Smooth muscle cell (in vitro differentiated cells): ENCODE results near the gene GRPR. TPM values are rescaled to one million over a fixed set of nuclear protein-coding genes. Genes with fewer than 3 reads are reported as not detected.

Experiments
- DNase-seq: peaks from one replicate; lab custom pipeline; 2025; ENCODE audit not compliant: unreplicated experiment; lab: John Stamatoyannopoulos, UW
- H2AFZ ChIP-seq: fragments of 200-600 bp; sonication (generic); 2 replicates; pipeline ENCODE4 v1.6.0; 2016; ENCODE audit warnings: antibody characterized with exemption, low read depth, mild to moderate bottlenecking
- H3F3A ChIP-seq: fragments of 200-600 bp; sonication (generic); 2 replicates; pipeline ENCODE4 v1.6.0; 2017; ENCODE audit warnings: antibody characterized with exemption, low read depth
- H3K27ac ChIP-seq: fragments of 200-600 bp; sonication (generic); 2 replicates; pipeline ENCODE4 v1.5.1; 2016; ENCODE audit warnings: low read depth, mild to moderate bottlenecking
- H3K27me3 ChIP-seq: fragments of 200-600 bp; sonication (generic); 2 replicates; pipeline ENCODE4 v1.6.1; 2016; ENCODE audit warnings: low read depth, mild to moderate bottlenecking
- H3K36me3 ChIP-seq: fragments of 200-600 bp; sonication (generic); 2 replicates; pipeline ENCODE4 v1.5.1; 2016; ENCODE audit warnings: low read depth
- H3K4me1 ChIP-seq: fragments of 200-600 bp; sonication (generic); 2 replicates; pipeline ENCODE4 v1.5.1; 2016; ENCODE audit warnings: low read depth
- H3K4me2 ChIP-seq: fragments of 200-600 bp; sonication (generic); 2 replicates; pipeline ENCODE4 v1.6.0; 2016; ENCODE audit warnings: mild to moderate bottlenecking
- H3K4me3 ChIP-seq: fragments of 200-600 bp; sonication (generic); 2 replicates; pipeline ENCODE4 v1.5.1; 2016; ENCODE audit warnings: mild to moderate bottlenecking
- H3K79me2 ChIP-seq: fragments of 200-600 bp; sonication (generic); 2 replicates; pipeline ENCODE4 v1.6.0; 2016; ENCODE audit warnings: low read depth, mild to moderate bottlenecking
- H3K9ac ChIP-seq: fragments of 200-600 bp; sonication (generic); 2 replicates; pipeline ENCODE4 v1.6.0; 2016; ENCODE audit warnings: low read depth
- H3K9me3 ChIP-seq: fragments of 200-600 bp; sonication (generic); replicated peaks from 2 replicates; pipeline ENCODE4 v1.5.1; 2016; ENCODE audit warnings: low read depth
- H4K20me1 ChIP-seq: fragments of 200-600 bp; sonication (generic); 2 replicates; pipeline ENCODE4 v1.6.0; 2016; ENCODE audit warnings: low read depth
- WGBS: methylation state at CpG from one replicate; pipeline ENCODE4 v1.1.7; 2016; ENCODE audit warnings: low lambda C conversion rate; 5-methylcytosine and 5-hydroxymethylcytosine counted together
- polyA plus RNA-seq: library from polyadenylated mRNA; unstranded; fragments of >200 nt; fragmentation: Nextera tagmentation; extraction: Ambion mirVana; gene quantifications from 2 replicates; pipeline ENCODE4 v1.2.1, GENCODE V29; 2016
- total RNA-seq: library from RNA; depleted of rRNA; stranded (reverse); fragments of >200 nt; gene quantifications from 2 replicates; pipeline ENCODE4 v1.2.3, GENCODE V29; 2014
- TF ChIP-seq, protein P1 (sequence below): fragments of 200-600 bp; sonication (generic); IDR thresholded peaks from 2 replicates; pipeline ENCODE4 v1.5.1; 2017; ENCODE audit warnings: borderline replicate concordance, mild to moderate bottlenecking, antibody characterized with exemption; ENCODE audit not compliant: insufficient read depth, poor library complexity, severe bottlenecking

The GRPR gene
- total and polyA plus RNA-seq, 2 experiments from 2014 or later, result 1.7 to 4.3 TPM

DNA sequence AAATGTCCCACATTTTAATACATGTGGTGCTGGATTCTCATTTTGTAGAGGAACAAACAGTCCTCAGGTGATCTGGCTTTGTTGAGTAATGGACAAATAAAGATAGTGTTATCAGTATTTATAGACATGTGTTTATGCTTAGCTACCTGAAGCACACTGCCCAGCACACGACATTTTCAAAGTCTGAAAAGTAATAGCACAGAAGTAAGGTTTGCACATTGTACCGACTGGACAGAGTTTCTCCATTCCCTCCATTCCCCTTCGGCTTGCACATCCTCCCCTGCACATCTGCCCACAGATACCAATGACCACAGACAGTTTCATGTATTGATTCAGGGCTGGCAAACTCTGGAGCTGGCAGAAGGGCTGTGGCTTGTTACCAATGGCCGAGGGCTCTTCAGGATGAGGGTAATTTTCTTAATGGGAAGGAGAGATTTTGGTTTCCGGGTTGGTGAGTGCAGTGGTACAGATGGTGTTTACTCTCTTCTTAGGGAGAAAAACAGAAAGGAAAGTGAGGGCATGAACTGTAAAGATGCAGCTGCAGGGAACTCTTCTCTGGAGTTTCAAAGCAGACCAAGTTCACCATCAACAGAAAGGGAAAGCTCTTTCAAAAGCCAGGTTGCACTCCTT, 2.3 kb downstream of the GRPR start:
- Histone ChIP-seq H3K9ac (no peak overlapping the region), H4K20me1 (no peaks in the 10 kb centered on the region), H3K27me3 (no peaks in the 10 kb centered on the region), H3K79me2 (peaks cover 37% of the 10 kb centered on the region), H3K4me2 (peak overlapping the region; percentile 85), H2AFZ (peak overlapping the region; percentile 86), H3K9me3 (no peaks in the 10 kb centered on the region), H3K4me1 (peaks cover 5% of the 10 kb centered on the region), H3K27ac (no peak overlapping the region), H3F3A (peaks cover 3% of the 10 kb centered on the region), H3K4me3 (peak overlapping the region; percentile 41), H3K36me3 (no peaks in the 10 kb centered on the region)
- 26% methylated on average over 5 of the region's 5 CpGs for WGBS
- TF ChIP-seq, protein P1, sequence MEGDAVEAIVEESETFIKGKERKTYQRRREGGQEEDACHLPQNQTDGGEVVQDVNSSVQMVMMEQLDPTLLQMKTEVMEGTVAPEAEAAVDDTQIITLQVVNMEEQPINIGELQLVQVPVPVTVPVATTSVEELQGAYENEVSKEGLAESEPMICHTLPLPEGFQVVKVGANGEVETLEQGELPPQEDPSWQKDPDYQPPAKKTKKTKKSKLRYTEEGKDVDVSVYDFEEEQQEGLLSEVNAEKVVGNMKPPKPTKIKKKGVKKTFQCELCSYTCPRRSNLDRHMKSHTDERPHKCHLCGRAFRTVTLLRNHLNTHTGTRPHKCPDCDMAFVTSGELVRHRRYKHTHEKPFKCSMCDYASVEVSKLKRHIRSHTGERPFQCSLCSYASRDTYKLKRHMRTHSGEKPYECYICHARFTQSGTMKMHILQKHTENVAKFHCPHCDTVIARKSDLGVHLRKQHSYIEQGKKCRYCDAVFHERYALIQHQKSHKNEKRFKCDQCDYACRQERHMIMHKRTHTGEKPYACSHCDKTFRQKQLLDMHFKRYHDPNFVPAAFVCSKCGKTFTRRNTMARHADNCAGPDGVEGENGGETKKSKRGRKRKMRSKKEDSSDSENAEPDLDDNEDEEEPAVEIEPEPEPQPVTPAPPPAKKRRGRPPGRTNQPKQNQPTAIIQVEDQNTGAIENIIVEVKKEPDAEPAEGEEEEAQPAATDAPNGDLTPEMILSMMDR, result no peak
- DNase-seq, result no peak

DNA sequence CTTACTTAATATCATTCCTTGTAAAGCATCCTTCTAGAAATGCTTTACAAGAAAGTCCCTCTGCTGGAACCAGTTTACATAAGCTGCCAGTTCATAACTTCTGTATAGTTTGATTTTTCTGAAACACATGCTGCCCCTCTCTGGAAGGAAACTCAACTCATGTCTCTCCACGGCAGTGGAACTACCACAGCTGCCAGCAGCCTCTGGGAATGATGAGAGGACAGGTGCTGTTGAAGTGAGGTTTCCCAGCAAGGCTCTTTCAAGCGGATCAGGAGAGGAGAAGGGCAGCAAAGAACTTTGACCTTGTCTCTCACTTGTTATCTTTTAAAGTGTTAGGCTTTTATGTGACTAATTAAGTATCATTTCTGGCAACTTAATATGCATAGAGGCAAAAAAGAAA, 7.3 kb downstream of the GRPR start:
- no peak overlapping the region for H3K9ac ChIP-seq
- H3K9me3 ChIP-seq, result no peaks in the 10 kb centered on the region
- DNase-seq, result no peak
- 88% methylated on average over 2 of the region's 2 CpGs for WGBS
- H2AFZ ChIP-seq, result no peak overlapping the region
- H3K4me1 ChIP-seq, result peaks cover 15% of the 10 kb centered on the region
- no peaks in the 10 kb centered on the region for H4K20me1 ChIP-seq
- no peak overlapping the region for H3K4me2 ChIP-seq
- peaks cover 43% of the 10 kb centered on the region for H3K79me2 ChIP-seq
- H3K36me3 ChIP-seq, result no peaks in the 10 kb centered on the region
- H3F3A ChIP-seq, result no peaks in the 10 kb centered on the region
- H3K27ac ChIP-seq, result no peak overlapping the region
- H3K4me3 ChIP-seq, result no peak overlapping the region
- TF ChIP-seq, protein P1, result no peak
- H3K27me3 ChIP-seq, result no peaks in the 10 kb centered on the region

DNA sequence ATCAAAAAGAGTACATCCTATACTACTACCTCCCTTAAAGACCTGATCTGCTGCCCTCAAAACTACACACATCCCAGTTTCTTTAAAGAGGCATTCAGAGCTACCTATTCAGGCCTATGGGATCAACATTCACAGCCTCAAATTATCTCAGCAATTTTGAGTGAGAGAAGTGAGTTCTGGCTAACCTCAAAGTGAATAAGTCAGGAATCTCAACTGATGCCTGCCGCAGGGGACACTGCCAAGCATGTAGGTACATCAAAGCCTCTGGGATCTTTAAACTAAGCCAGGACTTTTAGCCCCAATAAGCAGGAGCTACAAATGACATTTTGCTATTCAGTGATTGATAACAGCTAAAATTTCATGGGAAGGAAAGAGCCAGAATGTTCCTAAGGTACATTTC, 11.6 kb downstream of the GRPR start:
- 15% methylated on average over 1 of the region's 1 CpG for WGBS
- no peak for DNase-seq
- TF ChIP-seq, protein P1, result no peak
- peak overlapping the region; percentile 63 for H3K4me2 ChIP-seq
- H3F3A ChIP-seq, result no peaks in the 10 kb centered on the region
- H3K79me2 ChIP-seq, result peaks cover 22% of the 10 kb centered on the region
- H3K36me3 ChIP-seq, result no peaks in the 10 kb centered on the region
- H4K20me1 ChIP-seq, result no peaks in the 10 kb centered on the region
- H3K27me3 ChIP-seq, result no peaks in the 10 kb centered on the region
- H3K9me3 ChIP-seq, result no peaks in the 10 kb centered on the region
- H3K4me1 ChIP-seq, result peaks cover 19% of the 10 kb centered on the region
- H2AFZ ChIP-seq, result peak overlapping the region; percentile 36
- no peak overlapping the region for H3K9ac ChIP-seq
- H3K27ac ChIP-seq, result peak overlapping the region; percentile 62
- H3K4me3 ChIP-seq, result no peak overlapping the region

DNA sequence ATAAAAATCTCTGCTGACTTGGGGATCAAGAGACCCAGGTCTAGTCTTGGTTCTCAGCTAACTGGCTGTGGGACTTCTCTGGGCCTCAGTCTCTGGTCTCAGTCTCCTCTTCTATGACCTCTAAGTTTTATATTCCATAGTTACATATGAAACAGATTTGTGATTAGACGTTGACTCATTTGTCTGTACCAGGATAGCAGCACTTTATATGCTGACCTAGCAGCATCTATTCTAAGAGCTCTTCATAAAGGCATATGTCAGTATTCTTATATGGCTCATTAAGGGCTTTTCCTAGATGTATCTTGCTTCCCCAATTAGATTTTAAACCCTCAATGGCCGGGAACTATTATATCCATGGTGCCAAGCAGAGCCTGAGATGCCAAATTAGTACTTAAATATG, 12.7 kb downstream of the GRPR start:
- Histone ChIP-seq H3K4me1 (peaks cover 19% of the 10 kb centered on the region), H2AFZ (no peak overlapping the region), H3K4me3 (no peak overlapping the region), H4K20me1 (no peaks in the 10 kb centered on the region), H3K27me3 (no peaks in the 10 kb centered on the region), H3K27ac (peak overlapping the region; percentile 62), H3K4me2 (peak overlapping the region; percentile 63), H3F3A (no peaks in the 10 kb centered on the region), H3K36me3 (no peaks in the 10 kb centered on the region), H3K9ac (peak overlapping the region; percentile 12), H3K9me3 (no peaks in the 10 kb centered on the region), H3K79me2 (peaks cover 22% of the 10 kb centered on the region)
- WGBS, result 54% methylated on average over 2 of the region's 2 CpGs
- TF ChIP-seq, protein P1, result no peak
- DNase-seq, result no peak
